GM08714 (cell line): Measurements from ENCODE around the gene ZNF155.

ENCODE experiments used
- H3K4me3 ChIP-seq: fragments of 200-500 bp; sonication (Bioruptor generic); 2 replicates; pipeline ENCODE4 v1.5.1; 2014; ENCODE audit warnings: mild to moderate bottlenecking, low read length, inconsistent platforms
- ZNF274 ChIP-seq: IDR thresholded peaks from 2 replicates; pipeline ENCODE4 v1.6.1; 2012; ENCODE audit warnings: mild to moderate bottlenecking, low read depth, low read length

ZNF155 gene

DNA sequence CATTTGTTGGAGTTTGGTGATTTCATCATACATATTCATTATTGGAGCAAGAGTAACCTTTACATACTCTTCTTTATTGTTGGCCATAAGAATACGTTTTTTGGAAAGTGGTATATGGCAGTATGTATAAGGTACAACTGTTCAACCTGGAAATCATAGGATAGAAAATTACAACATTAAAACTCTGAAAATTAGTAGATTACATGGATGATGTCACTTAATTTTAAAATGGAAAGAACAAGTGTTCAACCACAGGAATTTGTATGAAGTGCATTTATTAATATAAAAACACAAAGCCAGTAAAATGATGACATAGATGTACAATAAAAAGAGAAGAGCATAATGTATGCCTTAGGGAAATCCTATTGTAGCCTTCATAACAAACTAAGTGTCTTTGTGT is 7.3 kb upstream of the ZNF155 start:
- no peak for TF ChIP-seq ZNF274

DNA sequence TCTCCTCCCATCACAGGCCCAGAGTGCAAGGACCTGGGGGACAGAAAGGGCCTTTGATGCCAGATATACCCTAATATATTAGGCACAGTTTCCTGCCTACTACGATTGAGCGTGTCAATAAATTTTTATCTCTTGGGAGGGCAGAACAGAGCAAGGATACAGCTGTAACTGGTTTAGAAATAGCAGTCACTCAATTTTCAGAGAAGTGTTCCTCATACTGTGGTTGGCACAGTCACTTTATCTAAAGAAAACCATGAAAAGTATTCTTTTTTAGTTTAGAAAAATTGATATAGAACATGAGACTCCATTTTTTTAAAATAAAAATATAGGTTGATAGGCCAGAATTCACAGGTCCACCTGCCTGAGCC is 460 bp upstream of the ZNF155 start:
- no peak for TF ChIP-seq ZNF274
- H3K4me3 ChIP-seq, result peak overlapping the region; percentile 83; the same call in 1 of the 2 replicates

More for the DNA sequence above, 7.3 kb upstream of the ZNF155 start:
- no peak overlapping the region for H3K4me3 ChIP-seq

DNA sequence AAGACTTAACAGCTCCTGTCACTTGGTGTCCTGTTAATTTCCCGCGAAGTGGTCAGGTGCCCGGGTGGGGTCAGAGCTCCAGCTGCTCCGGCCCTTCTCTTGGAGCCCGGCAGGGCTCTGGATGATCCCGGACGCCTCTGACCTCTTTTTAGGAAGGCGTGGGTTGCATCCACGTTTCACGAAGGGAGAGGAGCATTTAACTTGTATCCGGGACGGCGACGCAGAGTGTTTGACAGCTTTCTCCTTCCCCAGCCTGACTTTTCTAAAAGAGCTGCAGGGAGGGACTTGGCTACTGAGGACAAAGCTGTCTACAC is 656 bp downstream of the ZNF155 start:
- no peak for TF ChIP-seq ZNF274
- H3K4me3 ChIP-seq, result peak overlapping the region; percentile 83

DNA sequence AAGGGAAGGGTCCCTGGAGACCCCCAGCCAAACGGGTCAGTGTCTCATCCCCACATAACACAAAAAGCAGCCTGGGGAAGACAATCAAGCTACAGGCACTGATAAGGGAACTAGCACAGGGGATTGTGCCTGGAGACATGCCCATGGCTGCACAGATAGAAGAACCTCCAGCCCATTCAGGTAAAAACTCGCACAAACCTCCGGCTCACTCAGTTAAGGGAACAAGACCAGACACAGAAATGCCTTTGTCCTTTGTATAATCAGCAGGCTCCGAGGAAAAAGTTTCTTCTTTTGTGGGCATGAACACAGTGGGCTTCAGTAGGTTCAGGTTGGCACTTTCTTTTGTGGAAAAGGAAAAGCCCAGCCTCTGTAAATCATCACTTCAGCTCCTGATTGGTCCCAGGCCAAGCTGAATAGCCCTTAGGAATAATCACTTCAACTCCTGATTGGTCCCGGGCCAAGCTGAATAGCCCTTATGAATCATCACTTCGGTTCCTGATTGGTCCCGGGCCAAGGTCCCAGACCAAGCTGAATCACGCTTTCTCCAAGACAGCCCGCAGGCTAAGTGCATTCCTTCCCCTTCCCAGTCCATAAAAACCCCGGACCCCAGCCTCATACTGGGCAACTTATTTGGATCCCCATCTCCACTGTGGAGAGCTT is 13.8 kb downstream of the ZNF155 start:
- no peak overlapping the region for H3K4me3 ChIP-seq
- TF ChIP-seq ZNF274, result no peak

DNA sequence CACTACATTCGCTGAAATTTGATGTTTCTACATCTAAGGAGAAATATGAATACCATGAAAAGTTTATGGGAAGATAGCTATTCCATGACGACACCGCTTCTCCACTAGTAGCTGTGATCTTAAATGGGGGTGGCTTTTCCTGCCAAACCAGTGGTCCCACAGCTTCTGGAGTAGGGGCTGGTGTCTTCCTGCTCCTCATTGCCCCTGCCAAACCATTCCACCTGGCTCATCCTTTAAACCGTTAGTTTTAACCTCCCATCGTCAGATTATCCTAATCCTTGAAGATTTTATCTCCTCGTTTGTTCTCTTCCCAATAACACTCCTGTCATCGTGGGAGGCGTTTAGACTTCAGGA is 18.2 kb downstream of the ZNF155 start:
- no peak for TF ChIP-seq ZNF274

DNA sequence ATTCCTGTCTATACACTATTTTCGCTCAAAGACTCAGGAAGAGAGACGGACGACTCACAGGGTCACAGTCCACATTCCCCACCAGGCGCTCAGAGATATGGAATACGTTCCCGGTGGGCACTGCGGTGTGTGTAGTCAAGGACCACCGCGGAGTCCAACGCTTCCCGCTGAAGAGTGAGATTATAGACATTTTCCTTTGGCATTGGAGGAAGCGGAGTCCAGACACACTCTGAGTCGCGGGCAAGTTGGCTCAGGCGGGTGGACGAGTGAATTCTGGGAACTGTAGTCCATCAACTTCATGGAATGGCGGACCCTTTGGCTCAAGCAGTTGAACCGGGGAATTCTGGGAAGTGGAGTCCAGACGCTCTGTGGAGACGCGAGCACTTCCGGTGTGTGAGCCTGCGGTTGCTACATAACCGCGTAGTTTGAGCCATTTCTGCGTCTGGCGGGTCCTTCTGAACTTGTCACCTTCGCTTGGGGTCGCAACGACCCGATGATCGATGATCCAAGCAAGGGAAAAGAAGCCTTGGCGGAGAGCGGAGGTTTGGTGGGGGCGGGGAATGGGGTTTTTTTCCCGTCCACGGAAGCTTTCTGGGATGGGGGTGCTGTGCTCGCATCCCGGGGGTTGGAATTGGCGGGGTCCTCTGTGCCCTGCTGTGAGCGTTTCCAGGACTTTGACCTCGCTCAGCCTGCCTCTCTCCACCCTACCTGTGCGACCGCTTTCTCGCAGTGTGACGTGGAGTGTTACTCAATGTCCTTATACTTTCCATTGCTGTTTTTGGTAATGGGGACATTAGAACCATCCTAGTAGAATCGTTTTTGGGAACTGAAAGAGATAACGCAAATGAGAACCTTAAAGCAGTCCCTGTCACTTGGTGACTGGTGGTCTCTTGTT is 18.8 kb downstream of the ZNF155 start, which contains the start of gene ZNF230:
ZNF230 (plus strand) TSS at position 392 of the 895 bp plus-strand sequence. CDS start 4,122 bp downstream, outside the sequence.
- TF ChIP-seq ZNF274, result no peak
- peak within 1 kb of the TSS; percentile 85 for H3K4me3 ChIP-seq

More for the DNA sequence above, 18.2 kb downstream of the ZNF155 start:
- H3K4me3 ChIP-seq, result peak overlapping the region; percentile 85

DNA sequence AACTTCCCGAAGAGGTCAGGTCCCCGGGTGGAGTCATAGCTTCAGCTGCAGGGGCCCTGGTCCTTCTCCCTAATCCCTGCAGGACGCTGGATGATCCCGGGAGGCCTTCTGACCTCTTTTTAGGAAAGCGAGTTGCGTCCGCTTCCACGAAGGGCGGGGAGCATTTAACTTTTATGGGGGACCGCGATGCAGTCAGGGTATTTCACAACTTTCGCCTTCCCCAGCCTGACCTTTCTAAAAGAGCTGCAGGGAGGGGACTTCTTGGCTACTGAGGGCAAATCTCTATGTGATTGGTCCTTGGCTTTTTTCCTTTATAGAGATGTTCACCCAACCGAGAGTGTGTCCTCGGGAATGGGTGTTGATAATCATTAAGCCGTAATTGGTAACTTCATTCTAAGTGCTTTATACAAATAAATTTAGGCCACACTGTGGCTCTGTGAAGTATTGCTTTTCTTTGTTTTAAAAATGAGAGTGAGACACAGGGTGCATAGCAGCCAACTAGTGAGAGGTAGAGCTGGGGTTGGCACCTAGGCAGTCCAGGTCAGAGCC is 19.5 kb downstream of the ZNF155 start:
- no peak for TF ChIP-seq ZNF274
- H3K4me3 ChIP-seq, result peak overlapping the region; percentile 85

DNA sequence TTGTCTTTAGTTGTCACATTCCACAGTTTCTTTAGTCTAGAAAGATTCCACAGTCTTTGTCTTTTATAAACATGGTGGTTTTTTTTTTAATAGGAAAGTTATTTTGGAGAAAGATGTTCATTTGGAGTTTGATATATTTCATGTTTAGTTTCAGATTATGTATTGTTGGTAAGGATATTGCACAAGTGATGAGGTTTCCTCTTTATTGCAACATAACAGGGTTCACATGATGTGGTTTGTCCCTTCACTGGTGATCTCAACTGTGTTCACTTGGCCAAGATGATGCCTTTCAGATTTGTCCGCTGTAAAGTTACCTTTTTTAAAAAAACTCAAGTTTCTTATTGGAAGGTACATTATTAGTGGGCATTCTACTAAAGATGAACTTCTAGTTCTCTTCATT is 22.0 kb downstream of the ZNF155 start:
- H3K4me3 ChIP-seq, result no peak overlapping the region
- no peak for TF ChIP-seq ZNF274

DNA sequence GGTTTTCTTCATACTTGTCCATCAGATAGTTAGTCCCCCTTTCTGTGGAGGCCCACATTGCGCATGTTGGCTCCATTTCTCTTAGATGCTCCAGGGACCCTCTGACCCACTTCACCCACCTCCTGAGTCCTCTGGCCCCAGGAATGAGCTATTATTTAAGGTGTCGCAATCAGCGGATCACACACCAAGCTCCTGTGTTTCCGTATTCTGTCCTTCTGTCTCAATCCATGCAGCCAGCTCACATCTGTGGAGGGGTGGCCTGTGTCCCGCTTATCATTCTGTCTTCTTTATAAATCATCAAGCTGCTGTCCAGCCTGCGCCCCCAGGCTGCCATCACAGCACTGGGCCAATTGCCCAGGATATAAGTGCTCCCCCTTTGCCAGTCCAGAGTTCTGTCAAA is 23.5 kb downstream of the ZNF155 start:
- no peak for TF ChIP-seq ZNF274
- no peak overlapping the region for H3K4me3 ChIP-seq

DNA sequence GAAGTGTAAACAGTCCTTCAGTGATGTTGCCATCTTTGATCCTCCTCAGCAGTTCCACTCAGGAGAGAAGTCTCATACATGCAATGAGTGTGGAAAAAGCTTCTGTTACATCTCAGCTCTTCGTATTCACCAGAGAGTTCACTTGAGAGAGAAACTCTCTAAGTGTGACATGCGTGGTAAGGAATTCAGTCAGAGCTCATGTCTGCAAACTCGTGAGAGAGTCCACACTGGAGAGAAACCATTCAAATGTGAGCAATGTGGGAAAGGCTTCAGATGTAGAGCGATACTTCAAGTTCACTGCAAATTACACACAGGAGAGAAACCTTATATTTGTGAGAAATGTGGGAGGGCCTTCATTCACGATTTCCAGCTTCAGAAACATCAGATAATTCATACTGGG is 26.5 kb downstream of the ZNF155 start:
- H3K4me3 ChIP-seq, result no peak overlapping the region
- no peak for TF ChIP-seq ZNF274

DNA sequence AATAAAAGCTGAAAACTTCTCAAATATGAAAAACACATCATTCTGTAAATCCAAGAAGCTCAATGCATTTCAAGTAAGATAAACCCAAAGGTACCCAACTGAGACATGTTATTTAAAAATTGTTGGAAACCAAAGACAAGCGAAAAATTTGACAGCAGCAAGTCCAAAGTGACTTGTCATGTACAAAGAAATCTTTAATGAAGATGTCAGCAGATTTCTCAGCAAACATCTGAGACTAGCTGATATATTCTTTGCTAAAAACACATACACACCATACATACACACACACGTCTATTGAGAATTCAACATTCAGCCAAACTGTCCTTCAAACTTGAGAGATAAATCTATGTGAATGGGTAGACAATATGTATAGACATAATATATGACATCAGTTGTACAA is 35.5 kb downstream of the ZNF155 start:
- H3K4me3 ChIP-seq, result no peak overlapping the region
- no peak for TF ChIP-seq ZNF274

DNA sequence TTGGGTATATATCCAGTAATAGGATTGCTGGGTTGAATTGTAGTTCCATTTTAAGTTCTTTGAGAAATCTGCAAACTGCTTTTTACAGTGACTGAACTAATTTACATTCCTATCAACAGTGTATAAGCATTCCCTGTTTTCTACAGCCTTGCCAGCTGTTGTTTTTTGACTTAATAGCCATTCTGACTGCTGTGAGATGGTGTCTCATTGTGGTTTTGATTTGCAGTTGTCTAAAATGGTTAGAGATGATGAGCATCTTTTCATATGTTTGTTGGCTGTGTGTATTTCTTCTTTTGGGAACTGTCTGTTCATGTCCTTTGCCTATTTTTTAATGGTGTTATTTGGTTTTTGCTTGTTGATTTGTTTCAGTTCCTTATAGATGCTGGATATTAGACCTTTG is 37.2 kb downstream of the ZNF155 start:
- H3K4me3 ChIP-seq, result no peak overlapping the region
- TF ChIP-seq ZNF274, result no peak

DNA sequence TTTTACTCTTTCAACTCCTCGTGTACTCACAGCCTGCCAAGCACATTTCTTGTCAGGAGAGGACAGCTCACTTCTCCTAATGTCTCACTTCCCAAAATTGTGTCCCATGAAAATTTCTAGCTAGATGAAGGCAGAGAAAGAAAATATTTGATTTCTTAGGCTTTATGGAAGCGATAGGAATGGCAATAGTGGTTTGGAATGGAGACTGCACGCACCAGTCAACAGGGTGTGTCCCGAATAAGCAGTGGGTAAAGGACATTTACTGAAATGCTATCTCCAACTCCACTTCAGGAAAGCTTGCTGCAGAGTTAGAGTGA is 40.9 kb downstream of the ZNF155 start:
- peak overlapping the region; percentile 96 for H3K4me3 ChIP-seq
- TF ChIP-seq ZNF274, result no peak

DNA sequence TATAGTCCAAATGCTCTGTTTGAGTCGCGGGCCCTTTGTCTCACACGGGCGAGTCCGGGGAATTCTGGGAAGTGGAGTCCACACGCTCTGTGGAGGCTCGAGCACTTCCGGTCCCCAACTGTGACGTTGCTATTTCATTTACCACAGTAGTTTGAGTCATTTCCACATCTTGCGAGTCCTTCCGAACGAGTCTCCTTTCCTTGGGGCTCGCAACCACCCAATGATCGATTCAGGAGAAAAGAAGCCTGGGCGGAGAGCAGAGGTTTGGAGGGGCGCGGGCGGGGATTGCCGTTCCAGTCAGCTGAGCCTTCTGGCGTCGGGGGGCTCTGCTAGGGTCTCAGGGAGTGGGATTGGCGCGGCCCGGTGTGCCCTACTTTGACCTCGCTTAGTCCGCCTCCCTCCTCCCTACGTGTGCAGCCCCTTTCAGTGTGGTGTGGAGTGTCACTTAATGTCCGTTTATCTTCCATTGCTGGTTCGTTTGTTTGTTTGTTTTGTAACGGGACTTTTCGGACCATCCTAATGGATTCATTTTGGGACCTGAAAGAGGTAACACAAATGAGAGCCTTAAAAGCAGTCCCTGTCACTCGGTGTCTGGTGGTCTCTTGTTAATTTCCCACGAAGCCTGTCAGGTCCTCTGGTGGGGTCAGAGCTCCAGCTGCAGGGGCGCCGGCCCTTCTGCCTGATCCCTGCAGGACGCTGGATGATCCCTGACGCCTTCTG is 41.4 kb downstream of the ZNF155 start, which contains the start of gene ZNF222:
ZNF222 (plus strand) TSS at position 163 of the 720 bp plus-strand sequence; CDS start at position 221, 58 bp downstream.
- H3K4me3 ChIP-seq, result peak within 1 kb of the TSS; percentile 96
- no peak for TF ChIP-seq ZNF274
